ENCODE measurements around the gene SLC24A3.
"Not testable (repeated sequence)": the region's sequence is repeated elsewhere in the genome, so short reads cannot be mapped to it uniquely, and the experiment has no call there.

SLC24A3 gene

DNA sequence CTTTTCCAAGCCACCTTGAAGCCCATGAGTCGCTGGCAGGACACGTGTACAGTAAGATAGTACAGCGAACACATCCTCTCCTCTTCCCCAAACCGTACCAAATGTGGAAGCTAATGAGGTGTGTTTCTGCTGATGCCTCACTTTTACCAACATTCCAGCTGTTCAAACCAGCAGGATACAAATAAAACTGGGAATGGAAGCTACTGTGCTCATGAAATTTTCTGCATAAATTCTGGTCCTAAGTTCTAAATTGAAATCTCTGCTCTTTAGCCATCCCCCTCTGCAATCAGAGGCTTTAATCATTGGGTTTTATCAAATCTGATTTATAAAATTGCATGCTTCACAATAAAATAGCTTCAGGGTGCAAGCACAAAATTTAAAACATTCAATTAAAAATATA is 463.8 kb downstream of the SLC24A3 start:
- H3K27me3 ChIP-seq = no peaks in the 10 kb centered on the region
- no peaks in the 10 kb centered on the region for H3K36me3 ChIP-seq
- TF ChIP-seq, protein P1, sequence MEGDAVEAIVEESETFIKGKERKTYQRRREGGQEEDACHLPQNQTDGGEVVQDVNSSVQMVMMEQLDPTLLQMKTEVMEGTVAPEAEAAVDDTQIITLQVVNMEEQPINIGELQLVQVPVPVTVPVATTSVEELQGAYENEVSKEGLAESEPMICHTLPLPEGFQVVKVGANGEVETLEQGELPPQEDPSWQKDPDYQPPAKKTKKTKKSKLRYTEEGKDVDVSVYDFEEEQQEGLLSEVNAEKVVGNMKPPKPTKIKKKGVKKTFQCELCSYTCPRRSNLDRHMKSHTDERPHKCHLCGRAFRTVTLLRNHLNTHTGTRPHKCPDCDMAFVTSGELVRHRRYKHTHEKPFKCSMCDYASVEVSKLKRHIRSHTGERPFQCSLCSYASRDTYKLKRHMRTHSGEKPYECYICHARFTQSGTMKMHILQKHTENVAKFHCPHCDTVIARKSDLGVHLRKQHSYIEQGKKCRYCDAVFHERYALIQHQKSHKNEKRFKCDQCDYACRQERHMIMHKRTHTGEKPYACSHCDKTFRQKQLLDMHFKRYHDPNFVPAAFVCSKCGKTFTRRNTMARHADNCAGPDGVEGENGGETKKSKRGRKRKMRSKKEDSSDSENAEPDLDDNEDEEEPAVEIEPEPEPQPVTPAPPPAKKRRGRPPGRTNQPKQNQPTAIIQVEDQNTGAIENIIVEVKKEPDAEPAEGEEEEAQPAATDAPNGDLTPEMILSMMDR (IDR thresholded peaks at IDR 0.05) = no peak
- no peaks in the 10 kb centered on the region for H3K4me1 ChIP-seq (ENCODE audit: control insufficient read depth in 1 of 2, insufficient read depth in 1 of 2, low read depth in 1 of 2, low read length in 1 of 2)
- H3K4me3 ChIP-seq (ENCODE audit: low read depth in 1 of 2, low read length in 1 of 2) = no peak overlapping the region
- no peak overlapping the region for H3K27ac ChIP-seq
- no peaks in the 10 kb centered on the region for H3K9me3 ChIP-seq

DNA sequence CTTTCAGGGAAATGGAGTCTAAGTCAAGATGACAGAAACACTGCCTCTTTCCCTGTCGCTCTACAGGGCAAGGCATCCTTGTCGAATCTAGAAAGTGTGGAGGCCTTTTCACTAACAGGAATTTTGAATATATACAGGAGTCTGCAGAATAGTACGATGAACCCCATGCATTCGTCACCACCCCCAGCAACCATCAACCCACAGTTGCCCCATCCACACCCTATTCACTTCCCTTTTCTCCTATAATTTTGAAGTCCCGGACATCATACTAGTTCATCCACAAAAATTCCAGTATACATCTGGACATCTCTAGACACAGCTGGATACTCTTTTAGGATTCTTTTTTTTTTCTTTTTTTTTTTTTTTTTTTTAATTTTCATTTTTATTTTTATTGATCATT is 464.9 kb downstream of the SLC24A3 start:
- no peak overlapping the region for H3K4me3 ChIP-seq (ENCODE audit: low read depth in 1 of 2, low read length in 1 of 2)
- no peak overlapping the region for H3K27ac ChIP-seq
- no peaks in the 10 kb centered on the region for H3K4me1 ChIP-seq (ENCODE audit: control insufficient read depth in 1 of 2, insufficient read depth in 1 of 2, low read depth in 1 of 2, low read length in 1 of 2)
- H3K36me3 ChIP-seq = no peaks in the 10 kb centered on the region
- TF ChIP-seq, protein P1 (IDR thresholded peaks at IDR 0.05) = no peak
- H3K27me3 ChIP-seq = no peaks in the 10 kb centered on the region
- H3K9me3 ChIP-seq = no peaks in the 10 kb centered on the region

DNA sequence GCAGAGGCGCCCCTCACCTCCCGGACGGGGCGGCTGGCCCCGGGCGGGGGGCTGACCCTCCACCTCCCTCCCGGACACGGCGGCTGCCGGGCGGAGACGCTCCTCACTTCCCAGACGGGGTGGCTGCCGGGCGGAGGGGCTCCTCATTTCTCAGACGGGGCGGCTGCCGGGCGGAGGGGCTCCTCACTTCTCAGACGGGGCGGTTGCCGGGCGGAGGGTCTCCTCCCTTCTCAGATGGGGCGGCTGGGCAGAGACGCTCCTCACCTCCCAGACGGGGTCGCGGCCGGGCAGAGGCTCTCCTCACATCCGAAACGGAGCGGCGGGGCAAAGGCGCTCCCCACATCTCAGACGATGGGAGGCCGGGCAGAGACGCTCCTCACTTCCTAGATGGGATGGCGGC is 466.1 kb downstream of the SLC24A3 start:
- H3K9me3 ChIP-seq; H3K27me3 ChIP-seq; H3K27ac ChIP-seq; H3K36me3 ChIP-seq; H3K4me1 ChIP-seq (ENCODE audit: control insufficient read depth in 1 of 2, insufficient read depth in 1 of 2, low read depth in 1 of 2, low read length in 1 of 2); H3K4me3 ChIP-seq (ENCODE audit: low read depth in 1 of 2, low read length in 1 of 2): not testable (repeated sequence)

DNA sequence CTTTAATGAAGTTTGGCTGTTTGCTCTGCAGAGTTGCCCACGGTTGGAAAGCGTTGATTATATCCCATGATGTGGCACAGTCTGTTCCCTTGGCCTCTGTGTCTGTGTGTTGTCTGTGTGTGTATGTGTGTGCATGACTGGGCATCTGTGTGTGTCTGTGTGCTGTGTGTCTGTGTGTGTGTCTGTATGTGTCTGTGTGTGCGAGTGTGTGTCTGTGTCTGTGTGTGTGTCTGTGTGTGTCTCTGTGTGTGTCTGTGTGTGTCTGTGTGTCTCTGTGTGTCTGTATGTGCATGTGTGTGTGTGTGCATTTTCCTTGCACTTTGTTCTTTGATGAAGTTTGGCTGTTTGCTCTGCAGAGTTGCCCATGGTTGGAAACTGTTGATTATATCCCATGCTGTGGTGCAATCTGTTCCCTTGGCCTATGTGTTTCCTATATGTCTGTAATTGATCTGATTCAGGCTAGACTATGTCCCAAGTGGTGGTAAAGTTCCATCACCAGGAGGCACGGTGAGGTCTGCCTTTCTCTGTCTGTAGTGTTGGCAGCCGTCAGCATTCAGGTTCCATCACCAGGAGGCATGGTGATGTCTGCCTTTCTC is 467.6 kb downstream of the SLC24A3 start:
- TF ChIP-seq, protein P1 (IDR thresholded peaks at IDR 0.05) = no peak
- H3K27me3 ChIP-seq = no peaks in the 10 kb centered on the region
- H3K9me3 ChIP-seq = no peaks in the 10 kb centered on the region
- no peak overlapping the region for H3K27ac ChIP-seq
- H3K4me1 ChIP-seq (ENCODE audit: control insufficient read depth in 1 of 2, insufficient read depth in 1 of 2, low read depth in 1 of 2, low read length in 1 of 2) = no peaks in the 10 kb centered on the region
- H3K4me3 ChIP-seq (ENCODE audit: low read depth in 1 of 2, low read length in 1 of 2) = no peak overlapping the region
- H3K36me3 ChIP-seq = no peaks in the 10 kb centered on the region

DNA sequence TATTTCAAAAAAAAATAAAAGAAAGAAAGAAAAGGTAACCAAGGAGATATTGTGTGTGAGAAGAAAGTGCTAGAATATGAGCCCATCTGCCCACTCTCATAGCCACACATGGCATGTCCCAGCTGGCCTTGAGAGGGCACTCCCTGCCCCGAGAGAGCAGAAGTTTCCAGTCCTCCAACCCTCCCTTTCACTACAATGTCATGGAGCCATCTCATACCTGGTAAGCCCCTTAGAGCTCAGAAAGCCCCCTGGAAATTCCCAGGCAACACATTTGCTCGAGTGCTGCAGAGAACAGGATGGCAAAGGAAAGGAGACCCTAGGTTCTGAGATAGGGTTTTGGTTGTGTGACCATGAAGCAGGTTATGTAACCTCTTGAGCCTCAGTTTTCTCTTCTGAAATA is 469.8 kb downstream of the SLC24A3 start:
- H3K27me3 ChIP-seq = no peaks in the 10 kb centered on the region
- no peaks in the 10 kb centered on the region for H3K4me1 ChIP-seq (ENCODE audit: control insufficient read depth in 1 of 2, insufficient read depth in 1 of 2, low read depth in 1 of 2, low read length in 1 of 2)
- H3K36me3 ChIP-seq = no peaks in the 10 kb centered on the region
- H3K9me3 ChIP-seq = no peaks in the 10 kb centered on the region
- TF ChIP-seq, protein P1 (IDR thresholded peaks at IDR 0.05) = no peak
- no peak overlapping the region for H3K4me3 ChIP-seq (ENCODE audit: low read depth in 1 of 2, low read length in 1 of 2)
- H3K27ac ChIP-seq = no peak overlapping the region

DNA sequence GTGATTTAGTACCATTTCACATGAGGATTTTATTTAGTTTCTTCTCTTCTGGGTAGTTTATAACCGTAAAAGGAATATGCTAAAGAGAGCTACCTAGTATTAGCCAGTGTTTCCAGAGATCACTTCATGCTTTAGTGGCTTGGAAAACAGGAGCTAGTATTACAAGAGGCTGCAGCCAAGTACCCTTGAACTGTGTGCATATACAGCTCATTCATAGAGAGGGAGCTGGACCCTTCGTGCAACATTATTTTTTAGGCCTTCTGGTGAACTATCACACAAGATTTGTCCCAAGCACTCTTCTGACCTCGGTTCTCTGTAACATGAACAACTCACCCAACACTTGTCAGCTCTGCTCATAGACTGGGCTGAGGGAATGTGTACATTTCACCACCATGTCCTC is 470.7 kb downstream of the SLC24A3 start:
- TF ChIP-seq, protein P1 (IDR thresholded peaks at IDR 0.05) = no peak
- Histone ChIP-seq H3K27me3 (no peaks in the 10 kb centered on the region), H3K9me3 (no peaks in the 10 kb centered on the region), H3K4me3 (ENCODE audit: low read depth in 1 of 2, low read length in 1 of 2) (no peak overlapping the region), H3K36me3 (no peaks in the 10 kb centered on the region), H3K27ac (no peak overlapping the region), H3K4me1 (ENCODE audit: control insufficient read depth in 1 of 2, insufficient read depth in 1 of 2, low read depth in 1 of 2, low read length in 1 of 2) (no peaks in the 10 kb centered on the region)
